H9 (cell line): ENCODE results near the gene CCDC3. TPM values are rescaled to one million over a fixed set of nuclear protein-coding genes. Genes with fewer than 3 reads are reported as not detected.

Experiments
- DNase-seq: peaks from one replicate; pipeline ENCODE4 v3.0.0-alpha.2; 2017
- H2AFZ ChIP-seq: one replicate; pipeline ENCODE4 v1.6.1; 2013; ENCODE audit warnings: mild to moderate bottlenecking, low read length, control low read depth, moderate library complexity
- H2AK5ac ChIP-seq: 2 replicates; pipeline ENCODE4 v1.6.1; 2013; ENCODE audit warnings: low read length, control low read depth, mixed read lengths; ENCODE audit not compliant: insufficient read length
- H2BK120ac ChIP-seq: one replicate; pipeline ENCODE4 v1.6.1; 2013; ENCODE audit warnings: low read depth, mild to moderate bottlenecking, low read length, control low read depth, inconsistent platforms; ENCODE audit not compliant: poor library complexity, severe bottlenecking
- H2BK12ac ChIP-seq: 2 replicates; pipeline ENCODE4 v1.6.1; 2013; ENCODE audit warnings: low read length, control low read depth, mixed read lengths, low read depth; ENCODE audit not compliant: insufficient read length
- H2BK15ac ChIP-seq: 2 replicates; pipeline ENCODE4 v1.6.1; 2013; ENCODE audit warnings: low read depth, low read length, control low read depth
- H2BK20ac ChIP-seq: one replicate; pipeline ENCODE4 v1.6.1; 2013; ENCODE audit warnings: low read depth, mild to moderate bottlenecking, low read length, control low read depth, inconsistent platforms; ENCODE audit not compliant: poor library complexity, severe bottlenecking
- H2BK5ac ChIP-seq: 2 replicates; pipeline ENCODE4 v1.6.1; 2013; ENCODE audit warnings: low read length, control low read depth, mixed read lengths; ENCODE audit not compliant: insufficient read length
- H3K14ac ChIP-seq: 2 replicates; pipeline ENCODE4 v1.6.1; 2013; ENCODE audit warnings: low read length, control low read depth; ENCODE audit not compliant: insufficient read depth
- H3K18ac ChIP-seq: 2 replicates; pipeline ENCODE4 v1.6.1; 2013; ENCODE audit warnings: low read depth, mild to moderate bottlenecking, mixed read lengths, low read length, control low read depth; ENCODE audit not compliant: insufficient read length
- H3K23ac ChIP-seq: 2 replicates; pipeline ENCODE4 v1.6.1; 2013; ENCODE audit warnings: low read length, control low read depth, mixed read lengths, low read depth; ENCODE audit not compliant: insufficient read length
- H3K23me2 ChIP-seq: 2 replicates; pipeline ENCODE4 v1.6.1; 2013; ENCODE audit warnings: low read depth, mild to moderate bottlenecking, mixed read lengths, low read length, control low read depth; ENCODE audit not compliant: insufficient read length, poor library complexity, severe bottlenecking
- H3K27ac ChIP-seq: 2 replicates; pipeline ENCODE4 v1.5.1; 2013; ENCODE audit warnings: low read length, control low read depth, mixed read lengths, low read depth; ENCODE audit not compliant: insufficient read length
- H3K27me3 ChIP-seq: 2 replicates; pipeline ENCODE4 v1.6.1; 2013; ENCODE audit warnings: low read length, control low read depth, inconsistent platforms; ENCODE audit not compliant: insufficient read depth
- H3K4ac ChIP-seq: 2 replicates; pipeline ENCODE4 v1.6.1; 2013; ENCODE audit warnings: low read depth, mild to moderate bottlenecking, control low read depth, inconsistent platforms, low read length, moderate library complexity
- H3K4me1 ChIP-seq: 2 replicates; pipeline ENCODE4 v1.6.1; 2013; ENCODE audit warnings: low read length, control low read depth, inconsistent platforms; ENCODE audit not compliant: insufficient read depth
- H3K4me2 ChIP-seq: 2 replicates; pipeline ENCODE4 v1.6.1; 2013; ENCODE audit warnings: low read length, control low read depth, mixed read lengths; ENCODE audit not compliant: insufficient read length, insufficient read depth
- H3K56ac ChIP-seq: 2 replicates; pipeline ENCODE4 v1.6.1; 2013; ENCODE audit warnings: low read depth, mild to moderate bottlenecking, mixed read lengths, low read length, control low read depth; ENCODE audit not compliant: insufficient read length
- H3K79me1 ChIP-seq: 2 replicates; pipeline ENCODE4 v1.6.1; 2013; ENCODE audit warnings: low read depth, mild to moderate bottlenecking, moderate library complexity, low read length, control low read depth, inconsistent platforms; ENCODE audit not compliant: insufficient read depth, poor library complexity, severe bottlenecking
- H3K79me2 ChIP-seq: 2 replicates; pipeline ENCODE4 v1.6.1; 2013; ENCODE audit warnings: low read length, control low read depth, inconsistent platforms; ENCODE audit not compliant: insufficient read depth
- H3K9ac ChIP-seq: 2 replicates; pipeline ENCODE4 v1.6.1; 2013; ENCODE audit warnings: low read length, control low read depth, mixed read lengths; ENCODE audit not compliant: insufficient read length; ENCODE audit errors: extremely low read depth
- H3K9me3 ChIP-seq: one replicate; pipeline ENCODE4 v1.6.1; 2013; ENCODE audit warnings: low read depth, low read length, inconsistent platforms; ENCODE audit not compliant: control insufficient read depth
- H3T11ph ChIP-seq: one replicate; pipeline ENCODE4 v1.6.1; 2013; ENCODE audit warnings: mild to moderate bottlenecking, low read length, control low read depth, inconsistent platforms
- H4K20me1 ChIP-seq: one replicate; pipeline ENCODE4 v1.6.1; 2013; ENCODE audit not compliant: control insufficient read depth, insufficient read length, insufficient read depth
- H4K5ac ChIP-seq: 2 replicates; pipeline ENCODE4 v1.6.1; 2013; ENCODE audit warnings: low read depth, mild to moderate bottlenecking, mixed read lengths, low read length, control low read depth; ENCODE audit not compliant: insufficient read length
- H4K8ac ChIP-seq: replicated peaks from 2 replicates; pipeline ENCODE4 v1.6.1; 2013; ENCODE audit warnings: low read length, control low read depth, mixed read lengths, low read depth; ENCODE audit not compliant: insufficient read length
- H4K91ac ChIP-seq: 2 replicates; pipeline ENCODE4 v1.6.1; 2013; ENCODE audit warnings: low read depth, mild to moderate bottlenecking, moderate library complexity, mixed read lengths, low read length, control low read depth; ENCODE audit not compliant: insufficient read length
- H3K27ac Mint-ChIP-seq, 3 experiments: 2 replicates in 2 of 3; 3 replicates in 1 of 3; pipeline ENCODE4 v1.8.0; 2020 to 2021; ENCODE audit warnings: mixed read lengths in 3 of 3, mild to moderate bottlenecking in 1 of 3, moderate library complexity in 1 of 3
- H3K27me3 Mint-ChIP-seq: 2 replicates; pipeline ENCODE4 v1.8.0; 2021; ENCODE audit warnings: low read depth, mild to moderate bottlenecking, moderate library complexity, mixed read lengths
- H3K36me3 Mint-ChIP-seq, 3 experiments: 2 replicates in 2 of 3; 3 replicates in 1 of 3; pipeline ENCODE4 v1.8.0; 2020 to 2021; ENCODE audit warnings: low read depth in 3 of 3, mixed read lengths in 3 of 3; ENCODE audit not compliant: insufficient read depth in 1 of 3
- H3K4me1 Mint-ChIP-seq, 2 experiments: 2 replicates each; pipeline ENCODE4 v1.8.0; 2020; ENCODE audit warnings: mixed read lengths in 2 of 2
- H3K4me3 Mint-ChIP-seq, 2 experiments: 2 replicates in 1 of 2; 3 replicates in 1 of 2; pipeline ENCODE4 v1.8.0; 2020 to 2021; ENCODE audit warnings: mild to moderate bottlenecking in 2 of 2, mixed read lengths in 2 of 2, moderate library complexity in 1 of 2
- H3K9me3 Mint-ChIP-seq, 2 experiments: 2 replicates in 1 of 2; 3 replicates in 1 of 2; pipeline ENCODE4 v1.8.0; 2020; ENCODE audit warnings: mild to moderate bottlenecking in 2 of 2, mixed read lengths in 2 of 2, moderate library complexity in 1 of 2
- CTCF ChIP-seq: fragments of 200-600 bp; sonication (generic); conservative IDR thresholded peaks from 3 replicates; pipeline ENCODE4 v1.8.0; 2021; ENCODE audit warnings: antibody characterized with exemption, mild to moderate bottlenecking
- WGBS: extraction: QIAGEN DNeasy Blood & Tissue Kit; methylation state at CpG from one replicate; pipeline ENCODE4 v1.1.7; 2013; ENCODE audit warnings: missing lambda C conversion rate, low lambda C conversion rate, mixed read lengths; ENCODE audit not compliant: insufficient read length; ENCODE audit errors: extremely low coverage; 5-methylcytosine and 5-hydroxymethylcytosine counted together
- total RNA-seq: library from RNA; stranded (reverse); gene quantifications from 2 replicates; pipeline ENCODE4 v1.2.1, GENCODE V29; 2021

CCDC3 gene
- total RNA-seq, 1 experiment from 2014 or later, result 2.3 TPM

- H2BK15ac ChIP-seq, result no peak overlapping the region
- H2BK12ac ChIP-seq, result no peak overlapping the region
- peak overlapping the region; percentile 43 to 73 for H3K4me3 Mint-ChIP-seq
- no CpG with 5 or more reads among the region's 9 CpGs for WGBS
- peaks cover 9% of the 10 kb centered on the region in 2 experiments; a peak in 3 of 4 replicates for H3K4me1 Mint-ChIP-seq
- H3K23ac ChIP-seq, result no peak overlapping the region
- H2BK20ac ChIP-seq, result no peak overlapping the region
- H3K9ac ChIP-seq, result no peak overlapping the region
- H3K4ac ChIP-seq, result no peak overlapping the region
- H3K27ac Mint-ChIP-seq, result no peak overlapping the region
- no peak overlapping the region for H4K8ac ChIP-seq
- H3K56ac ChIP-seq, result no peak overlapping the region
- no peaks in the 10 kb centered on the region for H4K20me1 ChIP-seq
- no peak overlapping the region for H4K91ac ChIP-seq
- H3K27me3 ChIP-seq, result peaks cover 13% of the 10 kb centered on the region; the same call in 1 of the 2 replicates
- H3K27me3 Mint-ChIP-seq, result peaks cover 72% of the 10 kb centered on the region
- no peak overlapping the region for H3K14ac ChIP-seq
- TF ChIP-seq CTCF, result no peak
- H4K5ac ChIP-seq, result no peak overlapping the region
- H3K27ac ChIP-seq, result no peak overlapping the region
- H3K36me3 Mint-ChIP-seq, result no peaks in the 10 kb centered on the region; a peak in 1 of 7 replicates
- no peak overlapping the region for H2BK120ac ChIP-seq
- no peak overlapping the region for H2AK5ac ChIP-seq
- H3K79me1 ChIP-seq, result no peaks in the 10 kb centered on the region
- H3T11ph ChIP-seq, result no peak overlapping the region
- H3K4me1 ChIP-seq, result no peaks in the 10 kb centered on the region
- H3K79me2 ChIP-seq, result no peaks in the 10 kb centered on the region
- H3K4me2 ChIP-seq, result peak overlapping the region; percentile 61
- H3K9me3 Mint-ChIP-seq, result peaks cover 0 to 5% of the 10 kb centered on the region in 2 experiments; a peak in 2 of 5 replicates
- H3K18ac ChIP-seq, result no peak overlapping the region
- no peak for DNase-seq
- no peaks in the 10 kb centered on the region for H3K9me3 ChIP-seq
- no peak overlapping the region for H2BK5ac ChIP-seq
- peaks cover 6% of the 10 kb centered on the region for H3K23me2 ChIP-seq
- no peak overlapping the region for H2AFZ ChIP-seq
These were observed 337 bp upstream of the CCDC3 start for GRCh38 chr10:13001887-13002212.
